Neural crest cell (in vitro differentiated cells): ENCODE results near the gene ANXA2. TPM values are rescaled to one million over a fixed set of nuclear protein-coding genes. Genes with fewer than 3 reads are reported as not detected.
A peak's percentile ranks its signal among the peaks of the same experiment; 100 is the strongest.

Source experiments
- DNase-seq: peaks from one replicate; pipeline ENCODE4 v3.0.0; 2021; ENCODE audit warnings: low read depth, mixed read lengths, low spot score
- H3K27ac Mint-ChIP-seq: one replicate; pipeline ENCODE4 v1.8.0; 2021; ENCODE audit warnings: mild to moderate bottlenecking, mixed read lengths; ENCODE audit not compliant: unreplicated experiment
- H3K27me3 Mint-ChIP-seq: 2 replicates; pipeline ENCODE4 v1.8.0; 2021; ENCODE audit warnings: low read depth, mild to moderate bottlenecking, mixed read lengths
- H3K36me3 Mint-ChIP-seq: 2 replicates; pipeline ENCODE4 v1.8.0; 2021; ENCODE audit warnings: low read depth, mild to moderate bottlenecking, mixed read lengths
- H3K4me1 Mint-ChIP-seq: 2 replicates; pipeline ENCODE4 v1.8.0; 2021; ENCODE audit warnings: mixed read lengths
- H3K4me3 Mint-ChIP-seq: one replicate; pipeline ENCODE4 v1.8.0; 2021; ENCODE audit warnings: mild to moderate bottlenecking, mixed read lengths
- H3K9me3 Mint-ChIP-seq: 2 replicates; pipeline ENCODE4 v1.8.0; 2021; ENCODE audit warnings: mixed read lengths
- CTCF ChIP-seq: fragments of 200-600 bp; sonication (generic); conservative IDR thresholded peaks from 2 replicates; pipeline ENCODE4 v1.5.0; 2021; ENCODE audit warnings: antibody characterized with exemption, mild to moderate bottlenecking
- total RNA-seq: library from RNA; stranded (reverse); gene quantifications from 2 replicates; pipeline ENCODE4 v1.2.1, GENCODE V29; 2021

ANXA2 gene
- total RNA-seq, 1 donor from 2014 or later = 122 TPM

DNA sequence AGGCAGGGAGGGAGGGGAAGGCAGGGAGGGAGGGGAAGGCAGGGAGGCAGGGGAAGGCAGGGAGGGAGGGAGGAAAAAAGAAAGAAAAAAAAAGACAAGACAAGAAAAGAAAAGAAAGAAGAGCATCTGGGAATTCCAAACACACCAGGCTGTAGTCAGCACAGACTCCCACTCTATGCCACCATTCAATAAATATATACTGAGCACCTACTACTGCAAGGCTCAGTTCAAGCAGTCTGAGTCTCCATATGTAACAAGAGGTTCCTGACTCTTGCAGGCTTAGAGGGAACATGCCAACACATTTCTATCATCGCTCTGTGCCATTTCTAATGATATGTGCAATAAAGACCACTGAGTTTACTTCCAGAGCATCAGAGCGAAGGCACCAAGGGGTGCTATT, 47.7 kb downstream of the ANXA2 start:
- peak overlapping the region; percentile 2 for H3K27ac Mint-ChIP-seq
- no peak for TF ChIP-seq CTCF
- peaks cover 5% of the 10 kb centered on the region for H3K36me3 Mint-ChIP-seq
- H3K27me3 Mint-ChIP-seq = no peaks in the 10 kb centered on the region
- no peak overlapping the region for H3K4me3 Mint-ChIP-seq
- H3K4me1 Mint-ChIP-seq = no peaks in the 10 kb centered on the region
- no peak for DNase-seq
- H3K9me3 Mint-ChIP-seq = no peaks in the 10 kb centered on the region

- Mint-ChIP-seq H3K27me3 (no peaks in the 10 kb centered on the region), H3K4me3 (no peak overlapping the region), H3K9me3 (no peaks in the 10 kb centered on the region), H3K36me3 (peaks cover 5% of the 10 kb centered on the region), H3K4me1 (no peaks in the 10 kb centered on the region), H3K27ac (no peak overlapping the region)
- TF ChIP-seq CTCF = no peak
- no peak for DNase-seq
These were observed 48.2 kb downstream of the ANXA2 start for GRCh38 chr15:60349589-60349988.

DNA sequence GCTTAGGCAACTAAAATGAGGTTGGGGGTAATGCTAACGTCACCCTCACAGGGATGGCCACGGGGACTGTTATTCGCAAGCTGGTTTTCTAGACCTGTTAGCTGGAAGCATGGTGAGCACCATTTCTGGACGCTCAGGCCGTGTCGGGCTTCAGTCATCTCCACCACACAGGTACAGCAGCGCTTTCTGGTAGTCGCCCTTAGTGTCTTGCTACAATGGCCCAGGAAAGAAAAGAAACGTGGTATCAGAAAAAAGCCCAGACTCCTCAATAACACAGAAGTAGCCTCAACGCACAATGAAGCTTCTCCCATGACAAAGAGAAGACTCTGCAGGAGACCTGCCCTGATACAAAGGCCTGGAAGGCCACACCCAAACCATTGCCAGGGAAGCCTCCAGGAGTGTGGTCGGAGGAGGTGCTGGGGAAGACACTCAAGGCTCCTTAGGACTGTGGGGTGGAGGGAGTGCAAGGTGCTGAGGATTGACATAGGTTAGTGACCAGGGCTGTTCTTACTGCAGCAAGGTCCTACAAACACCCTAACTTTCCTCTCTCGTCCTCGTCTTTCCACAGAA, 50.2 kb downstream of the ANXA2 start:
- no peaks in the 10 kb centered on the region for H3K9me3 Mint-ChIP-seq
- no peak overlapping the region for H3K4me3 Mint-ChIP-seq
- peaks cover 5% of the 10 kb centered on the region for H3K36me3 Mint-ChIP-seq
- H3K4me1 Mint-ChIP-seq = no peaks in the 10 kb centered on the region
- H3K27me3 Mint-ChIP-seq = no peaks in the 10 kb centered on the region
- peak overlapping the region; percentile 12 for H3K27ac Mint-ChIP-seq
- DNase-seq = no peak
- TF ChIP-seq CTCF = no peak

GRCh38 chr15:60346653-60347052, 51.1 kb downstream of the ANXA2 start:
- Mint-ChIP-seq H3K9me3 (no peaks in the 10 kb centered on the region), H3K27me3 (no peaks in the 10 kb centered on the region), H3K36me3 (peaks cover 5% of the 10 kb centered on the region), H3K4me3 (no peak overlapping the region), H3K27ac (no peak overlapping the region), H3K4me1 (no peaks in the 10 kb centered on the region)
- DNase-seq = no peak
- TF ChIP-seq CTCF = no peak

- Mint-ChIP-seq H3K4me3 (no peak overlapping the region), H3K27me3 (no peaks in the 10 kb centered on the region), H3K4me1 (no peaks in the 10 kb centered on the region), H3K36me3 (peaks cover 5% of the 10 kb centered on the region), H3K27ac (no peak overlapping the region), H3K9me3 (no peaks in the 10 kb centered on the region)
- DNase-seq = no peak
- no peak for TF ChIP-seq CTCF
These were observed 51.7 kb downstream of the ANXA2 start for GRCh38 chr15:60346077-60346476.

- Mint-ChIP-seq H3K4me1 (no peaks in the 10 kb centered on the region), H3K9me3 (no peaks in the 10 kb centered on the region), H3K27me3 (no peaks in the 10 kb centered on the region), H3K36me3 (peaks cover 5% of the 10 kb centered on the region), H3K4me3 (no peak overlapping the region), H3K27ac (peak overlapping the region; percentile 20)
- no peak for TF ChIP-seq CTCF
- DNase-seq = no peak
These were observed 52.2 kb downstream of the ANXA2 start for GRCh38 chr15:60345598-60345997.
